WTC11 (cell line): ENCODE data around the gene ZMIZ1.

ENCODE experiments used
- ARID4B ChIP-seq: sonication (generic); formaldehyde crosslinking; IDR thresholded peaks from 2 replicates; pipeline ENCODE4 v1.8.0; 2023; ENCODE audit warnings: missing genetic modification reagents, mild to moderate bottlenecking, borderline replicate concordance
- ATF3 ChIP-seq: sonication (generic); formaldehyde crosslinking; conservative IDR thresholded peaks from 2 replicates; pipeline ENCODE4 v1.8.1; 2022; ENCODE audit warnings: mild to moderate bottlenecking, missing genetic modification reagents
- CREB1 ChIP-seq: sonication (generic); formaldehyde crosslinking; IDR thresholded peaks from 2 replicates; pipeline ENCODE4 v1.8.0; 2023; ENCODE audit warnings: mild to moderate bottlenecking, missing genetic modification reagents
- CTCF ChIP-seq: fragments of 200-600 bp; IDR thresholded peaks from 2 replicates; pipeline ENCODE4 v1.8.0; 2022; ENCODE audit warnings: antibody characterized with exemption
- FOXK1 ChIP-seq: sonication (generic); formaldehyde crosslinking; IDR thresholded peaks from 2 replicates; pipeline ENCODE4 v1.8.0; 2022; ENCODE audit warnings: mild to moderate bottlenecking, moderate library complexity, missing genetic modification reagents
- FOXP1 ChIP-seq: sonication (generic); formaldehyde crosslinking; IDR thresholded peaks from 2 replicates; pipeline ENCODE4 v1.8.0; 2022; ENCODE audit warnings: missing genetic modification reagents, mild to moderate bottlenecking, moderate library complexity, borderline replicate concordance
- NR2C2 ChIP-seq: sonication (generic); formaldehyde crosslinking; IDR thresholded peaks from 2 replicates; pipeline ENCODE4 v1.8.0; 2022; ENCODE audit warnings: mild to moderate bottlenecking, missing genetic modification reagents
- PRDM15 ChIP-seq: sonication (generic); formaldehyde crosslinking; IDR thresholded peaks from 2 replicates; pipeline ENCODE4 v1.8.0; 2022; ENCODE audit warnings: missing genetic modification reagents
- SP1 ChIP-seq: sonication (generic); formaldehyde crosslinking; conservative IDR thresholded peaks from 2 replicates; pipeline ENCODE4 v1.8.1; 2022; ENCODE audit warnings: missing genetic modification reagents
- USF1 ChIP-seq: sonication (generic); formaldehyde crosslinking; IDR thresholded peaks from 2 replicates; pipeline ENCODE4 v1.8.0; 2022; ENCODE audit warnings: mild to moderate bottlenecking, missing genetic modification reagents

- TF ChIP-seq CTCF (no peak), PRDM15 (CRISPR knock-in tag) (no peak), ARID4B (no peak), SP1 (CRISPR knock-in tag) (no peak), USF1 (CRISPR knock-in tag) (no peak), FOXK1 (CRISPR knock-in tag) (no peak), CREB1 (no peak), NR2C2 (CRISPR knock-in tag) (no peak), ATF3 (no peak), FOXP1 (CRISPR knock-in tag) (no peak)
Observed at GRCh38 chr10:79248341-79249185, 179.8 kb downstream of the ZMIZ1 start.
